Measurements from ENCODE around the gene ZNF287. TPM values are rescaled to one million over a fixed set of nuclear protein-coding genes. Genes with fewer than 3 reads are reported as not detected.

ZNF287 gene
- total and polyA plus RNA-seq, 7 donors, result 0.46 to 8.1 (median 5.0) TPM

- H3K27me3 ChIP-seq, result no peaks in the 10 kb centered on the region
- peak; percentile 94 for DNase-seq
- H3K36me3 ChIP-seq, result no peaks in the 10 kb centered on the region
- intact Hi-C loops (cut with DNase I), result loop anchor here (1.0 to 5.0 kb wide), 4 partner anchors 20 to 403 kb away; partner anchors contain the start of genes ZNF287 and ZNF624
- TF ChIP-seq POLR2AphosphoS5 (IDR thresholded peaks at IDR 0.05) (peak in 3 of 4 donors; percentile 65 to 82 (median 72)), CTCF (IDR thresholded peaks at IDR 0.05) (peak; percentile 91 to 100 (median 91)), POLR2A (IDR thresholded peaks at IDR 0.05) (no peak)
- H3K9me3 ChIP-seq, result no peaks in the 10 kb centered on the region
- H3K4me1 ChIP-seq, result peaks cover 0 to 13% (median 6%) of the 10 kb centered on the region in 4 donors
- peak overlapping the region; percentile 46 to 66 (median 55) for H3K4me3 ChIP-seq
- peak overlapping the region; percentile 69 to 86 (median 80) for H3K27ac ChIP-seq
- 3 to 5% methylated on average over 53 of the region's 53 CpGs for WGBS, 2 donors
These were observed 20.3 kb upstream of the ZNF287 start for GRCh38 chr17:16589097-16589969.

- Histone ChIP-seq H3K4me1 (peaks cover 0 to 19% (median 12%) of the 10 kb centered on the region in 4 donors), H3K4me3 (no peak overlapping the region), H3K36me3 (no peaks in the 10 kb centered on the region), H3K27ac (no peak overlapping the region), H3K9me3 (no peaks in the 10 kb centered on the region), H3K27me3 (no peaks in the 10 kb centered on the region)
- 38 to 47% methylated on average over 4 of the region's 4 CpGs for WGBS, 2 donors
- DNase-seq, result no peak
- intact Hi-C loops (cut with DNase I), result loop anchor here (5.0 kb wide), 2 partner anchors 67 to 407 kb away; partner anchors contain the start of gene ZNF624
- TF ChIP-seq EP300 (IDR thresholded peaks at IDR 0.05) (no peak), CTCF (IDR thresholded peaks at IDR 0.05) (no peak), POLR2A (IDR thresholded peaks at IDR 0.05) (no peak), POLR2AphosphoS5 (IDR thresholded peaks at IDR 0.05) (no peak)
These were observed 16.8 kb upstream of the ZNF287 start for GRCh38 chr17:16585796-16586195.

DNA sequence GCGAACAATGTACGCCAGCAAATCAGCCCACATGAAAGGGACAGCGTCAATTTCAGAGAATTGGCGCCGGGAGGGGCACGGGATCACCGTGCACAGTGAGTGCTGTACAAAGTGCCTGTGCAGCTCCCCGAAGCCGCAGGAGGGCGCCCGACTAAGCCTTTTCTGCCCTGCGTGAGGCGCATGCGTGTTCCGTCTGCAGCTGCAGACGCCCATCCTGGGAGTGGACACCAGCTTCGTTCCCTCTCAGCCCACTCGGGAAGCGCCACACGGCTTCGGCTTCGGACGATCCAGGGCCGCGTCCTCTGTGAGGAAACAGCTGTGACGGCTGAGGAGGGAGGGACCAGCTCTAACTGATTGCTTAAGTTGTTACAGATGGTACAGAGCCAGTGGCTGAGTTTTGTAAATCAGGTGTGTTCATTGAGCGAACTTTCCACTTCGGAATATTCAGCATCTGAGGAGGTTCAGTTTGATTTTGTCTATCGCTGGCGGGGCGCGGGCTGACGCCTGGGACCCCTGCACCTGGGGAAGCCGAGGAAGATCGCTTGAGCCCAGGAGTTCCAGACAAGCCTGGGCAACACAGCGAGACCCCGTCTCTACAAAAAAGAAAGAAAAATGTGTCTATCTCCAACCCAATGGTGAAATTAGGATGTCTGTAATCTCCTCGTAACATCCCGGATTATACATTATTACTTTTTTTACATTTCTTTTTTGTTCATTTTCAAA is 15.4 kb upstream of the ZNF287 start:
- 9 to 13% methylated on average over 39 of the region's 39 CpGs for WGBS, 2 donors

DNA sequence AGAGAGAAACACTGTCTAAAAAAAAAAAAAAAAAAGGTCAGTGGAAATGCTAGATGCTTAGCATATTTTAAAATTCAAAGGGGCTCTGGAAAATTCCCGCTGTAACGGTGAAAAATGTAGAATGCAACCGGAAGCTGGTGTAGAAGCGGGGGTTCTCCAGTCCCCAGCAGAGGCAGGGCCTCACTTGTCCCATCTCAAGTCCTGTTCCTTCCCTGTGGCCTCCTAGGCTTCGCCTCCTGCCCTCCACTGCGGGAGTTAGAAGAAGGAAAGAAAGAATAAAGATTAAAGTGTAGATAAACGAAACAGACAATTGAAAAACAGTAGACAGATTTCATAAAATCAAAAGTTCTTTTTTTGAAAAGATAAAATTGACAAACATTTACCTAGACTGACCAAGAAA is 14.8 kb upstream of the ZNF287 start:
- Histone ChIP-seq H3K4me3 (peak overlapping the region in 3 of 4 donors; percentile 38 to 47 (median 40)), H3K27me3 (no peaks in the 10 kb centered on the region), H3K4me1 (peaks cover 0 to 15% (median 10%) of the 10 kb centered on the region in 4 donors), H3K9me3 (no peaks in the 10 kb centered on the region), H3K27ac (peak overlapping the region in 3 of 4 donors; percentile 60 to 68 (median 67)), H3K36me3 (no peaks in the 10 kb centered on the region)
- TF ChIP-seq EP300 (IDR thresholded peaks at IDR 0.05) (no peak), POLR2A (IDR thresholded peaks at IDR 0.05) (no peak), CTCF (IDR thresholded peaks at IDR 0.05) (no peak), POLR2AphosphoS5 (IDR thresholded peaks at IDR 0.05) (no peak)
- WGBS, 2 donors, result 39 to 50% methylated on average over 7 of the region's 7 CpGs
- DNase-seq, result no peak
- intact Hi-C loops (cut with DNase I), result no loop called here

More for the DNA sequence above, 15.4 kb upstream of the ZNF287 start:
- H3K36me3 ChIP-seq, result no peaks in the 10 kb centered on the region
- DNase-seq, result peak; percentile 98
- intact Hi-C loops (cut with DNase I), result no loop called here
- H3K9me3 ChIP-seq, result no peaks in the 10 kb centered on the region
- H3K4me1 ChIP-seq, result peaks cover 0 to 19% (median 10%) of the 10 kb centered on the region in 4 donors
- peak overlapping the region; percentile 27 to 68 (median 64) for H3K27ac ChIP-seq
- H3K4me3 ChIP-seq, result peak overlapping the region in 3 of 4 donors; percentile 38 to 47 (median 40)
- no peaks in the 10 kb centered on the region for H3K27me3 ChIP-seq
- TF ChIP-seq POLR2AphosphoS5 (IDR thresholded peaks at IDR 0.05) (peak; percentile 14 to 74 (median 56)), CTCF (IDR thresholded peaks at IDR 0.05) (peak; percentile 76 to 96 (median 80)), EP300 (IDR thresholded peaks at IDR 0.05) (no peak), POLR2A (IDR thresholded peaks at IDR 0.05) (no peak)
